Panc1 (cell line): ENCODE results near the gene DCLRE1B. TPM values are rescaled to one million over a fixed set of nuclear protein-coding genes. Genes with fewer than 3 reads are reported as not detected.

Experiments used
- ATAC-seq: fragments of 200-7000 bp; cut with Tn5 transposase; 2 replicates; pipeline ENCODE4 v1.9.1; 2020; ENCODE audit warnings: mild to moderate bottlenecking, moderate library complexity
- BruUV-seq: library from RNA; stranded (reverse); fragments of 400-500 nt; replicated peaks from 2 replicates; lab custom pipeline; 2021; lab: Mats Ljungman, UMichigan
- CTCF ChIA-PET: fragments of 300-600 bp; sonication (Branson Sonifier 250); formaldehyde crosslinking; loops from one replicate; lab custom pipeline; 2022; ENCODE audit warnings: antibody characterized with exemption; lab: Charles Lee
- POLR2A ChIA-PET: fragments of 300-600 bp; sonication (Branson Sonifier 250); formaldehyde crosslinking; loops from one replicate; lab custom pipeline; 2022; ENCODE audit warnings: antibody characterized with exemption; lab: Charles Lee
- DNase-seq: peaks from one replicate; pipeline ENCODE4 v3.0.0-alpha.2; 2010; ENCODE audit warnings: low read depth, low spot score
- H3K27ac ChIP-seq: 2 replicates; pipeline ENCODE4 v1.5.1; 2011; ENCODE audit warnings: mild to moderate bottlenecking, low read length, inconsistent platforms
- H3K27me3 ChIP-seq: fragments of 200-500 bp; sonication (Bioruptor generic); 2 replicates; pipeline ENCODE4 v1.6.0; 2014; ENCODE audit warnings: low read length, inconsistent platforms; ENCODE audit not compliant: control insufficient read depth, insufficient read depth
- H3K36me3 ChIP-seq: fragments of 200-500 bp; sonication (Bioruptor generic); 2 replicates; pipeline ENCODE4 v1.5.1; 2014; ENCODE audit warnings: inconsistent platforms, mild to moderate bottlenecking, low read length, moderate library complexity; ENCODE audit not compliant: control insufficient read depth, insufficient read depth
- H3K4me1 ChIP-seq: 2 replicates; pipeline ENCODE4 v1.5.1; 2011; ENCODE audit warnings: inconsistent platforms, mild to moderate bottlenecking, low read length, moderate library complexity; ENCODE audit not compliant: control insufficient read depth, insufficient read depth
- H3K4me3 ChIP-seq, 2 experiments: 2 replicates each; pipeline ENCODE4 v1.5.1; 2011 to 2012; ENCODE audit warnings: low read depth in 2 of 2, low read length in 2 of 2, mild to moderate bottlenecking in 2 of 2, inconsistent platforms in 1 of 2, moderate library complexity in 1 of 2
- H3K9me3 ChIP-seq: fragments of 200-500 bp; sonication (Bioruptor generic); 2 replicates; pipeline ENCODE4 v1.5.1; 2014; ENCODE audit warnings: low read depth, mild to moderate bottlenecking, inconsistent platforms, low read length, moderate library complexity; ENCODE audit not compliant: control insufficient read depth, insufficient read depth
- CTCF ChIP-seq: fragments of 450-650 bp; IDR thresholded peaks from 2 replicates; pipeline ENCODE4 v1.5.1; 2017; ENCODE audit warnings: mild to moderate bottlenecking
- POLR2AphosphoS5 ChIP-seq: IDR thresholded peaks from 2 replicates; pipeline ENCODE4 v1.6.1; 2012; ENCODE audit warnings: mild to moderate bottlenecking, low read depth, low read length, moderate library complexity
- REST ChIP-seq, 2 experiments: IDR thresholded peaks; 2 replicates each; pipeline ENCODE4 v1.6.1; 2011 to 2012; ENCODE audit warnings: low read depth in 2 of 2, control low read depth in 1 of 2, low read length in 1 of 2, mild to moderate bottlenecking in 1 of 2, moderate library complexity in 1 of 2; ENCODE audit not compliant: insufficient read depth in 1 of 2
- SIN3A ChIP-seq: IDR thresholded peaks from 2 replicates; pipeline ENCODE4 v1.6.1; 2012; ENCODE audit warnings: low read depth, mild to moderate bottlenecking, low read length, moderate library complexity, borderline replicate concordance; ENCODE audit not compliant: insufficient read depth
- TCF7L2 ChIP-seq: IDR thresholded peaks from 2 replicates; pipeline ENCODE4 v1.6.1; 2011; ENCODE audit warnings: mild to moderate bottlenecking, low read depth, low read length, inconsistent platforms
- in situ Hi-C: cut with HindIII; loops from 2 replicates; pipeline ENCODE4 v1.10.0; 2016; ENCODE audit warnings: low sequenced_read_pairs, low pct_unique_long_range_greater_than_20kb
- intact Hi-C: fragments of 100-400 bp; cut with micrococcal nuclease; formaldehyde crosslinking; loops from one replicate; pipeline ENCODE4 v1.10.0; 2022; ENCODE audit not compliant: unreplicated experiment
- total RNA-seq: library from RNA; stranded (reverse); gene quantifications from one replicate; pipeline ENCODE4 v1.2.1, GENCODE V29; 2021; ENCODE audit not compliant: unreplicated experiment

DCLRE1B gene
- total RNA-seq, 1 experiment from 2014 or later = 8.6 TPM

- Histone ChIP-seq H3K27ac (no peak overlapping the region), H3K27me3 (no peaks in the 10 kb centered on the region), H3K4me1 (no peaks in the 10 kb centered on the region), H3K9me3 (no peaks in the 10 kb centered on the region), H3K4me3 (no peak overlapping the region), H3K36me3 (no peaks in the 10 kb centered on the region; the same call in 1 of the 2 replicates)
- no peak for DNase-seq
- POLR2A ChIA-PET = no interaction called here
- in situ Hi-C loops (no loop called here), intact Hi-C loops (no loop called here)
- BruUV-seq = no TSS peak
- CTCF ChIA-PET = no interaction called here
- no peak for TF ChIP-seq REST (IDR thresholded peaks at IDR 0.05; ENCODE audit: insufficient read depth in 1 of 2, low read depth in 2 of 2, low read length in 1 of 2)
- TF ChIP-seq SIN3A = no peak
- no peak for TF ChIP-seq TCF7L2
- TF ChIP-seq POLR2AphosphoS5 = no peak
- no peak for TF ChIP-seq CTCF
- no peak for ATAC-seq
Measured at GRCh38 chr1:113943028-113943811, 38.1 kb downstream of the DCLRE1B start.

- in situ Hi-C loops = no loop called here
- no peaks in the 10 kb centered on the region for H3K9me3 ChIP-seq
- H3K4me3 ChIP-seq = no peak overlapping the region
- no peak for TF ChIP-seq SIN3A
- no peak for TF ChIP-seq CTCF
- no peak for TF ChIP-seq TCF7L2
- TF ChIP-seq POLR2AphosphoS5 = no peak
- no peaks in the 10 kb centered on the region for H3K27me3 ChIP-seq
- CTCF ChIA-PET = no interaction called here
- ATAC-seq = no peak
- POLR2A ChIA-PET = no interaction called here
- no peaks in the 10 kb centered on the region for H3K4me1 ChIP-seq
- BruUV-seq = no TSS peak
- no peak overlapping the region for H3K27ac ChIP-seq
- no peak for DNase-seq
- intact Hi-C loops = no loop called here
- H3K36me3 ChIP-seq = no peaks in the 10 kb centered on the region; the same call in 1 of the 2 replicates
Measured at GRCh38 chr1:113945329-113945728, 40.2 kb downstream of the DCLRE1B start.
